ENCODE measurements around the gene TRMT10C.

Gene TRMT10C

DNA sequence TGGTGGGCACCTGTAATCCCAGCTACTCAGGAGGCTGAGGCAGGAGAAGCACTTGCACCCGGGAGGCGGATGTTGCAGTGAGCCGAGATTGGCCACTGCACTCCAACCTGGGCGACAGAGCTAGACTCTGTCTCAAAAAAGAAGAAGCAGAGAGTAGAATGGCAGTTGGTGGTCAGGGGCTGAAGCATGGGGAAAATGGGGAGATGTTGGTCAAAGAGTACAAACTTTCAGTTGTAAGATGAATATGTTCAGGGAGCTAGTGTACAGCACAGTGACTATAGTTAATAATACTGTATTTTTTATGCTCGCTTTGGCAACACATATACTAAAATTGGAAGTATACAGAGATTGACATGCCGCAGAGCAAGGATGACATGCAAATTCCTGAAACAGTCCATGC, 53.9 kb downstream of the TRMT10C start:
- H3K9ac ChIP-seq (ENCODE audit: low read length in 5 of 5) = no peak overlapping the region
- no peaks in the 10 kb centered on the region for H3K27me3 ChIP-seq (ENCODE audit: control insufficient read depth in 5 of 5, insufficient read depth in 4 of 5, low read length in 5 of 5)
- no peaks in the 10 kb centered on the region for H3K36me3 ChIP-seq (ENCODE audit: control insufficient read depth in 5 of 5, insufficient read depth in 5 of 5, low read length in 5 of 5)
- no peak overlapping the region for H3K27ac ChIP-seq (ENCODE audit: low read depth, low read length)
- H3K9me3 ChIP-seq (ENCODE audit: control insufficient read depth in 5 of 5, low read length in 5 of 5) = peaks cover 0 to 5% (median 0%) of the 10 kb centered on the region in 5 donors
- no peaks in the 10 kb centered on the region for H3K4me1 ChIP-seq (ENCODE audit: control insufficient read depth in 5 of 5, insufficient read depth in 5 of 5, low read length in 5 of 5)
- no peak overlapping the region for H3K4me3 ChIP-seq (ENCODE audit: low read depth in 1 of 5, low read length in 5 of 5)
